SJSA1 (cell line): ENCODE measurements around the gene BNIPL. TPM values are rescaled to one million over a fixed set of nuclear protein-coding genes. Genes with fewer than 3 reads are reported as not detected.

Experiments
- DNase-seq, 2 experiments: peaks; one replicate each; pipeline ENCODE4 v3.0.0-alpha.2; 2015 to 2020; ENCODE audit warnings: low spot score in 2 of 2, low read depth in 1 of 2
- H3K27ac ChIP-seq: fragments of 250-450 bp; sonication (Bioruptor Pico); 2 replicates; pipeline ENCODE4 v1.5.1; 2020; ENCODE audit warnings: mild to moderate bottlenecking, moderate library complexity
- H3K27me3 ChIP-seq: fragments of 250-450 bp; sonication (Bioruptor Pico); replicated peaks from 2 replicates; pipeline ENCODE4 v1.5.1; 2020; ENCODE audit warnings: mild to moderate bottlenecking, moderate library complexity
- H3K36me3 ChIP-seq: fragments of 250-450 bp; sonication (Bioruptor Pico); 2 replicates; pipeline ENCODE4 v1.5.1; 2020; ENCODE audit warnings: mild to moderate bottlenecking
- H3K4me1 ChIP-seq: fragments of 250-450 bp; sonication (Bioruptor Pico); replicated peaks from 2 replicates; pipeline ENCODE4 v1.6.1; 2021; ENCODE audit warnings: mild to moderate bottlenecking
- H3K4me3 ChIP-seq: fragments of 250-450 bp; sonication (Bioruptor Pico); 2 replicates; pipeline ENCODE4 v1.5.1; 2020; ENCODE audit warnings: mild to moderate bottlenecking
- H3K9me3 ChIP-seq: fragments of 250-450 bp; sonication (Bioruptor Pico); replicated peaks from 2 replicates; pipeline ENCODE4 v1.5.1; 2020; ENCODE audit warnings: mild to moderate bottlenecking
- total RNA-seq: library from RNA; depleted of rRNA; stranded (reverse); fragments of >200 nt; shearing (Covaris generic); gene quantifications from 2 replicates; pipeline ENCODE4 v1.2.3, GENCODE V29; 2014

Gene BNIPL
- total RNA-seq, 1 experiment from 2014 or later: 0.42 TPM

- peaks cover 19% of the 10 kb centered on the region for H3K4me1 ChIP-seq
- peaks cover 77% of the 10 kb centered on the region for H3K36me3 ChIP-seq
- DNase-seq: no peak
- no peaks in the 10 kb centered on the region for H3K27me3 ChIP-seq
- H3K9me3 ChIP-seq: no peaks in the 10 kb centered on the region
- no peak overlapping the region for H3K4me3 ChIP-seq
- H3K27ac ChIP-seq: no peak overlapping the region
Measured at GRCh38 chr1:151054971-151055547, 18.7 kb downstream of the BNIPL start.

- H3K4me1 ChIP-seq: peaks cover 19% of the 10 kb centered on the region
- no peaks in the 10 kb centered on the region for H3K27me3 ChIP-seq
- H3K27ac ChIP-seq: no peak overlapping the region
- peaks cover 73% of the 10 kb centered on the region for H3K36me3 ChIP-seq
- H3K9me3 ChIP-seq: no peaks in the 10 kb centered on the region
- H3K4me3 ChIP-seq: no peak overlapping the region
- DNase-seq: no peak
Measured at GRCh38 chr1:151055581-151055980, 19.2 kb downstream of the BNIPL start.

- H3K36me3 ChIP-seq: peaks cover 68% of the 10 kb centered on the region
- DNase-seq: no peak
- H3K4me3 ChIP-seq: no peak overlapping the region
- H3K4me1 ChIP-seq: peaks cover 24% of the 10 kb centered on the region
- no peaks in the 10 kb centered on the region for H3K9me3 ChIP-seq
- H3K27me3 ChIP-seq: no peaks in the 10 kb centered on the region
- H3K27ac ChIP-seq: no peak overlapping the region
Measured at GRCh38 chr1:151056149-151056548, 19.8 kb downstream of the BNIPL start.

GRCh38 chr1:151058692-151059091, 22.3 kb downstream of the BNIPL start:
- H3K4me3 ChIP-seq: peak overlapping the region; percentile 79
- H3K4me1 ChIP-seq: peaks cover 31% of the 10 kb centered on the region
- DNase-seq: no peak
- peaks cover 48% of the 10 kb centered on the region for H3K36me3 ChIP-seq
- peak overlapping the region; percentile 84 for H3K27ac ChIP-seq
- H3K27me3 ChIP-seq: no peaks in the 10 kb centered on the region
- H3K9me3 ChIP-seq: no peaks in the 10 kb centered on the region

GRCh38 chr1:151059109-151060006, 23.0 kb downstream of the BNIPL start, which contains the start of gene CDC42SE1:
Gene CDC42SE1 (minus strand): TSS chr1:151059622. CDS start chr1:151055730, 3,892 bp downstream.
- H3K36me3 ChIP-seq: peaks cover 41% of the 10 kb centered on the region
- no peaks in the 10 kb centered on the region for H3K9me3 ChIP-seq
- peak; percentile 89 to 90 for DNase-seq

GRCh38 chr1:151060007-151060656, 23.7 kb downstream of the BNIPL start, which contains the start of gene MLLT11:
Gene MLLT11 (plus strand): TSS chr1:151060397. CDS start chr1:151067225, 6,828 bp downstream.
- Histone ChIP-seq H3K27ac (peak within 1 kb of the TSS; percentile 84), H3K4me3 (peak within 1 kb of the TSS; percentile 79), H3K36me3 (peaks cover 34% of the 10 kb centered on the region), H3K9me3 (no peaks in the 10 kb centered on the region), H3K27me3 (no peaks in the 10 kb centered on the region), H3K4me1 (peaks cover 31% of the 10 kb centered on the region)
- DNase-seq: peak; percentile 73 to 76

More at GRCh38 chr1:151059109-151060006, 23.0 kb downstream of the BNIPL start, which contains the start of gene CDC42SE1:
- Histone ChIP-seq H3K27ac (peak within 1 kb of the TSS; percentile 84), H3K27me3 (no peaks in the 10 kb centered on the region), H3K4me3 (peak within 1 kb of the TSS; percentile 79), H3K4me1 (peaks cover 31% of the 10 kb centered on the region)

- H3K27ac ChIP-seq: peak overlapping the region; percentile 84
- peaks cover 31% of the 10 kb centered on the region for H3K4me1 ChIP-seq
- H3K9me3 ChIP-seq: no peaks in the 10 kb centered on the region
- H3K4me3 ChIP-seq: peak overlapping the region; percentile 79
- peaks cover 27% of the 10 kb centered on the region for H3K36me3 ChIP-seq
- peak in 1 of 2 experiments; percentile 39 for DNase-seq
- no peaks in the 10 kb centered on the region for H3K27me3 ChIP-seq
Measured at GRCh38 chr1:151060657-151061421, 24.5 kb downstream of the BNIPL start.

- no peaks in the 10 kb centered on the region for H3K27me3 ChIP-seq
- peaks cover 18% of the 10 kb centered on the region for H3K36me3 ChIP-seq
- peaks cover 30% of the 10 kb centered on the region for H3K4me1 ChIP-seq
- H3K9me3 ChIP-seq: no peaks in the 10 kb centered on the region
- H3K27ac ChIP-seq: peak overlapping the region; percentile 84
- DNase-seq: no peak
- no peak overlapping the region for H3K4me3 ChIP-seq
Measured at GRCh38 chr1:151061704-151062103, 25.3 kb downstream of the BNIPL start.

- Histone ChIP-seq H3K27ac (peak overlapping the region; percentile 71), H3K36me3 (0 out of 2 replicates have a peak, but pooled peaks cover 9% of the 10 kb centered on the region), H3K4me1 (peaks cover 19% of the 10 kb centered on the region), H3K9me3 (no peaks in the 10 kb centered on the region), H3K27me3 (no peaks in the 10 kb centered on the region), H3K4me3 (no peak overlapping the region)
- DNase-seq: peak; percentile 36 to 65
Measured at GRCh38 chr1:151062741-151063371, 26.5 kb downstream of the BNIPL start.

GRCh38 chr1:151065089-151065645, 28.8 kb downstream of the BNIPL start:
- Histone ChIP-seq H3K4me3 (no peak overlapping the region), H3K27ac (no peak overlapping the region), H3K36me3 (peaks cover 13% of the 10 kb centered on the region), H3K9me3 (no peaks in the 10 kb centered on the region), H3K4me1 (peaks cover 16% of the 10 kb centered on the region), H3K27me3 (no peaks in the 10 kb centered on the region)
- DNase-seq: no peak

GRCh38 chr1:151067185-151067584, 30.8 kb downstream of the BNIPL start:
- no peak for DNase-seq
- peaks cover 12% of the 10 kb centered on the region for H3K4me1 ChIP-seq
- H3K9me3 ChIP-seq: no peaks in the 10 kb centered on the region
- H3K36me3 ChIP-seq: peaks cover 13% of the 10 kb centered on the region
- H3K27me3 ChIP-seq: no peaks in the 10 kb centered on the region
- H3K4me3 ChIP-seq: no peak overlapping the region
- no peak overlapping the region for H3K27ac ChIP-seq

- DNase-seq: no peak
- Histone ChIP-seq H3K36me3 (peaks cover 9% of the 10 kb centered on the region), H3K4me3 (no peak overlapping the region), H3K27me3 (no peaks in the 10 kb centered on the region), H3K27ac (no peak overlapping the region), H3K4me1 (peaks cover 5% of the 10 kb centered on the region), H3K9me3 (no peaks in the 10 kb centered on the region)
Measured at GRCh38 chr1:151069103-151069486, 32.7 kb downstream of the BNIPL start.
